Fibroblast of gingiva (primary cell): ENCODE data around the gene NEK9.
"Not testable (repeated sequence)": the region's sequence is repeated elsewhere in the genome, so short reads cannot be mapped to it uniquely, and the experiment has no call there.

Source experiments
- DNase-seq: peaks from one replicate; pipeline ENCODE4 v3.0.0-alpha.2; 2011; ENCODE audit warnings: low read depth

Gene NEK9

DNA sequence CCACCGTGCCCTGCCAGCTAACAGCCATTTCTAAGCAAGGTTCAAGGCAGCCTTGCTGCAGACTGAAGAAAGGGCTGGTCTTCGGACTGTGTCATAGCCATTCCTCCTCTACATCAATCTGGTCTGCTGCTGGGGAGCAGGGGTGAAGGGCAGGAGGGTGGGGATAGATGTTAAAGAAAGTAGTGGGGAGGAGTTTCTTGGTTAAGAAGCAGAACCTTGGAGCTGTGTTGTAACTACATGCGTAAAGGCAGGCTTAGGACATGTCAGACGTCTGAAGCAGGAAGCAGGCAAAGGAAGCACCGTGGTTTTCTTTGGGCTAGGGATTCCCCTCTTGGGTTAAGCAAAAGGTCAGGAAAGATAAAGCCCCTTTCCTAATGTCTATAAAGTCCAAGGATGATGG, 18.1 kb upstream of the NEK9 start:
- no peak for DNase-seq

- DNase-seq = no peak
These were observed 17.1 kb upstream of the NEK9 start for GRCh38 chr14:75143761-75144527.

DNA sequence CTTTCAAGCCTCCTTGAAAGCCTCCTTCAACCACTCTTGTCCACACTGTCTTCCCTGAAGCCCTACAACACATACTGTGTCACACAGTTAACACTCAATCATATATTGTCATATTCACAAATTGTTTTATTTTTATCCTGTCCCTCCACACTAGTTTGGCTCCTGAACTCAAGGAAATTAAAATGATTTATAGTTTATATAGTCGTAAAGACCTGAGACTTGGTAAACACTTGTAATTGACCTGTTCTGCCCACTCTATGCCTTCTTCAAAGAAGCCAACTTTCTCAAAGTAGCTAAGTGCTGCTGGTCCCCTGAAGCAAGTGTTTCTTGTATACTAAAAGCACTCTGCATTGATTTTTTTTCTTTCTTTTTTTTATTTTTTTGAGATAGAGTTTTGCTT, 15.6 kb upstream of the NEK9 start:
- no peak for DNase-seq

DNA sequence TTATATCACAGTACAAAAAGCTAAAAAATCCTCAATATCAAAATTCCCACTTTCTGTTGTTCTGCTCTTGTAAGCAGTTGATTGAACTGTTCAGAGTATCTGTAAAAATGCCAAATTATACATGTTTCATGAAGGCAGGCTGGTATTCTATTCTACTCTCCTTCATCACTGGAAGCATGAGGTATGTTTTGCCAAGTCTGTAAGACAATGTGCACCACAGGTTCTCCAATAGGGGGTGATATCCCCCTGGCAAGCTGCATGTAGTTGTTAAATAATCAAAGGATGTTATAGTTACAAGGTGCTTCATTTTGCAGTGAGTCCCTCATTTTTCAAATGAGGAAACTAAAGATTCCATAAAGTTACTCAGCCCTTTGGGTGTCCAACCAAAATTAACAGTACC, 15.1 kb upstream of the NEK9 start:
- DNase-seq = peak; percentile 21

- DNase-seq = no peak
These were observed 14.2 kb upstream of the NEK9 start for GRCh38 chr14:75141062-75141461.

GRCh38 chr14:75140620-75141019, 13.8 kb upstream of the NEK9 start:
- DNase-seq = no peak

DNA sequence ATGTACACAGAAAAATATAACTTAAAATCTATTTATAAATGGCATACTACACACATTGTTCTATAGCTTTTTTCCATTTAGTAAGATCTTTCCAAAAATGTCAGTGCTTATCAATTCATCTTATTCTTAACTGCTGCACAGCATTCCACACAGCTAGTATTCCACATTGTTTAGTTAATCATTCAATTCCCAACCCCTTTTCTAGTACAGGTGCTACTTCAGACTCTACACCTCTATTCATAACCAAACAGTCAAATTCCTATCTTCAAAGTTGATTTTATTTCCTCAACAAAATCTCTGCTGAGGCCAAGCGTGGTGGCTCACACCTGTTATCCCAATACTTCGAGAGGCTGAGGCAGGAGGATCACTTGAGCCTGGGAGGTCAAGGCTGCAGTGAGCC, 12.3 kb upstream of the NEK9 start:
- DNase-seq = no peak

GRCh38 chr14:75138492-75138891, 11.6 kb upstream of the NEK9 start:
- DNase-seq = no peak

GRCh38 chr14:75134644-75135043, 7.8 kb upstream of the NEK9 start:
- DNase-seq = no peak

DNA sequence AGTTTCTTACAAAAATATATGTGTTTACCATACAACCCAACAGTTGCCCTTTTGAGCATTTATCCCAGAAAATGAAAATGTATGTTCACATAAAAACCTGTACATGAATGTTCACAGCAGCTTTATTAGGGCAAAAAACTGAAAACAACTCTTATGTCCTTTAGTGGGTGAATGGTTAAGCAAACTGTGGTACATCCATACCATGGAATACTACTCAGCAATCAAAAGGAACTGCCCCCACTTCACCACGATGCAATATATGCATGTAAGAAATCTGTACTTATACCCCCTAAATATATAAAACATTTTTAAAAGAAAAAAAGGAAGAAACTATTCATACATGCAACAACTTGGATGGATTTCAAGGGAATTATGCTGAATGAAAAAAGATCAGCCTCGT, 6.7 kb upstream of the NEK9 start:
- DNase-seq = no peak

GRCh38 chr14:75132382-75133086, 5.7 kb upstream of the NEK9 start:
- DNase-seq = peak; percentile 75

- DNase-seq = no peak
These were observed 1.7 kb upstream of the NEK9 start for GRCh38 chr14:75128596-75128990.

- no peak for DNase-seq
These were observed 1.2 kb upstream of the NEK9 start for GRCh38 chr14:75127903-75128595.

DNA sequence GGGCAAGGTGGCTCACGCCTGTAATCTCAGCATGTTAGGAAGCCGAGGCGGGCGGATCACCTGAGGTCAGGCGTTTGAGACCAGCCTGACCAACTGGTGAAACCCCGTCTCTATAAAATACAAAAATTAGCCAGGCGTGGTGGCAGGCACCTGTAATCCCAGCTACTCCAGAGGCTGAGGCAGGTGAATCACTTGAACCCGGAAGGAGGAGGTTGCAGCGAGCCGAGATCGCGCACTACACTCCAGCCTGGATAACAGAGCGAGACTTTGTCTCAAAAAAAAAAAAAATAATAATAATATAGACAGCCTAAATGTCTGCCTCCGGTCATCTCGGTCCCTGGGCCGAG, 599 bp upstream of the NEK9 start:
- DNase-seq = not testable (repeated sequence)

DNA sequence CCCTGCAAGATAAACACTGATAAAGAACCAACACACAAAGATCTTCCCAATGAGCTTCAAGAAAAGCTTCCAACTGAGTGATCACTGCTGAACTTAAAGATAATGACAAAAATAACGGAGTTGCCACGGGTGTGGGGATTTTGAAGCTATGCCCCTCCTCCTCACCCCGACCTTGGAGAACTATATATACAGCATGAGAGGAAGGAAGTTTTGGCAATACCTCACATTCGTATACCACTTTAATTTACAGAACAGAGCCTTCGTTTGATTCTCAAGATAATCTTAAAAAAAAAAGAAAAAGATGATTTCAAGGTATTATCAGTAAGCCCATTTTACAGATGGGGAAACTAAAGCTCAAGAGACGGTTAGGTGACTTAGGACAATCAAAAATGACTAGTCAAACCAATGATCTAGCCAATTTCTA, 715 bp downstream of the NEK9 start:
- DNase-seq = no peak

GRCh38 chr14:75125617-75126016, 1.2 kb downstream of the NEK9 start:
- DNase-seq = peak; percentile 77

- DNase-seq = peak; percentile 56
These were observed 2.9 kb downstream of the NEK9 start for GRCh38 chr14:75123991-75124390.

- DNase-seq = no peak
These were observed 5.3 kb downstream of the NEK9 start for GRCh38 chr14:75121552-75121951.

GRCh38 chr14:75120541-75121291, 6.1 kb downstream of the NEK9 start:
- no peak for DNase-seq

GRCh38 chr14:75119056-75119455, 7.8 kb downstream of the NEK9 start:
- DNase-seq = no peak

DNA sequence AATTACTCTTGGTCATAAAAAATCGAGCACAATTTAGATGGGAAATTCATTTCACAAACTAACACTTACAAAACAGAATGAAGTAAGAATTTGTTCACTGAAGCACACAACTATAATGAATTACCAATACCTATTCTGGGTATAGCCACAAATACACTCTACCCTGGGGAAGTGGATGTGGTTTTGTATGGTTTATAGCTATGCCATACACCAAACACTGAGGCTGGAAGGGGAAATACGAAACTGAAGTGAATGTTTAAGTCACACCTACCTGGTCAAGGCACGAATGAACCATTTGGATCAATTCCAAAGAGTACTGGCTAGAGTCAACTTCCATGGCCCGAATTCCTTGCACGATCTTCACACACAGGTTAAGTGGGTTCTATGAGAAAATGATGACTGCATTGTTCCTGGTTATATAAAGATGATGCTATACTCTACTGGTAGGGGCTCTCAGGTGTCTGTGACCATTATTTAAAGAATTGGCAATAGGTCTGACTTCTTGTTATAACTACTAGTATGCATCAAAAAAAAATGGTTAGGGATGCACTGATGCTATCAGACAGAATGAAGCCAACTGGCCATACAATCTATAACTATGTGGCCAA, 12.8 kb downstream of the NEK9 start:
- DNase-seq = no peak

DNA sequence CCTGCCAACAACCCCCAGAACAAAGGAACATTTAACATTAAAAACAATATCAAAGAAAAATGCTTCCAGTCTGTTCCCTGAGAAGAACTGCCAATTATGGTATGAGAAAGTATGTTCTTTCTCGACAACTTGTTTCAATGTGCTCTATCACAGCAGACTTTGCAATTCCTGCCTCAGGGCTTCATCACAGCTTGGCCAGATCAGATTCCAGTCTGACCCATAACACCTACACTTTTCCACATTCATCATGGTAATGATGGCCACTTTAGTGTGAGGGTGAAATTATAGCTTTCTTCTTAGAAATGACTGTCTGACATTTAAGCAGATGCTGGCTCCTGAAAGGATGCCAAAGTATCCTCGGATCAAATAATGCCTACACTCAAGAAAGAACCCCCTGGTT, 17.0 kb downstream of the NEK9 start:
- DNase-seq = no peak
